Measurements from ENCODE around the gene SCLT1. TPM values are rescaled to one million over a fixed set of nuclear protein-coding genes. Genes with fewer than 3 reads are reported as not detected.

The SCLT1 gene
- total RNA-seq, 4 donors from 2014 or later = 12.9 to 28.6 (median 20.8) TPM

DNA sequence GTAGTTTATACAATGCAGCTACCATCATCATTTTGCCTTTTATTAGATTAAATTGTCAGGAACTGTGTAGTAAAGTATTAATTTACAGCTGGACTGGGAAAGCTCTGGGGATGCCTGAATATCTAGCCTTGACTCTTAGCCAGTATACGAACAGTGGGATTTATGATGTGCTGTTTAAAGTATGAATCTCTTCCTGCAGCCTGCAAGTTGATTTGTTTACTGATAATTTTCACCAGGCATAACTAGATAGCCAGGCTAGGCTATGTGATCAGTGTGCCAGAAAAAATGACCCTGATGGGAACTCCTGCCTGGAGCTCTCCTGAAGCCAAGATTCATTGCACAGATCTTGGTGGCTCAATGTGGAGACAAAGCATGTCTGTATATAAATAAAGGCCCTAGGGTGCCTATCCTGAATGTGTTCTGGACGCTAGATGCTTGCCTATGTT is 119.2 kb downstream of the SCLT1 start:
- H3K9me3 ChIP-seq = no peaks in the 10 kb centered on the region
- H3K4me1 ChIP-seq = no peaks in the 10 kb centered on the region
- WGBS, 2 donors = 70 to 78% methylated on average over 2 of the region's 2 CpGs
- no peaks in the 10 kb centered on the region for H3K27me3 ChIP-seq
- DNase-seq = no peak
- no peak overlapping the region for H3K27ac ChIP-seq
- H3K36me3 ChIP-seq = no peaks in the 10 kb centered on the region
- intact Hi-C loops (cut with DNase I) = no loop called here
- no peak for TF ChIP-seq POLR2A (IDR thresholded peaks at IDR 0.05)
- TF ChIP-seq, protein P1, sequence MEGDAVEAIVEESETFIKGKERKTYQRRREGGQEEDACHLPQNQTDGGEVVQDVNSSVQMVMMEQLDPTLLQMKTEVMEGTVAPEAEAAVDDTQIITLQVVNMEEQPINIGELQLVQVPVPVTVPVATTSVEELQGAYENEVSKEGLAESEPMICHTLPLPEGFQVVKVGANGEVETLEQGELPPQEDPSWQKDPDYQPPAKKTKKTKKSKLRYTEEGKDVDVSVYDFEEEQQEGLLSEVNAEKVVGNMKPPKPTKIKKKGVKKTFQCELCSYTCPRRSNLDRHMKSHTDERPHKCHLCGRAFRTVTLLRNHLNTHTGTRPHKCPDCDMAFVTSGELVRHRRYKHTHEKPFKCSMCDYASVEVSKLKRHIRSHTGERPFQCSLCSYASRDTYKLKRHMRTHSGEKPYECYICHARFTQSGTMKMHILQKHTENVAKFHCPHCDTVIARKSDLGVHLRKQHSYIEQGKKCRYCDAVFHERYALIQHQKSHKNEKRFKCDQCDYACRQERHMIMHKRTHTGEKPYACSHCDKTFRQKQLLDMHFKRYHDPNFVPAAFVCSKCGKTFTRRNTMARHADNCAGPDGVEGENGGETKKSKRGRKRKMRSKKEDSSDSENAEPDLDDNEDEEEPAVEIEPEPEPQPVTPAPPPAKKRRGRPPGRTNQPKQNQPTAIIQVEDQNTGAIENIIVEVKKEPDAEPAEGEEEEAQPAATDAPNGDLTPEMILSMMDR (IDR thresholded peaks at IDR 0.05) = no peak
- H3K4me3 ChIP-seq (replicated peaks in 1 of 3) = no peak overlapping the region

DNA sequence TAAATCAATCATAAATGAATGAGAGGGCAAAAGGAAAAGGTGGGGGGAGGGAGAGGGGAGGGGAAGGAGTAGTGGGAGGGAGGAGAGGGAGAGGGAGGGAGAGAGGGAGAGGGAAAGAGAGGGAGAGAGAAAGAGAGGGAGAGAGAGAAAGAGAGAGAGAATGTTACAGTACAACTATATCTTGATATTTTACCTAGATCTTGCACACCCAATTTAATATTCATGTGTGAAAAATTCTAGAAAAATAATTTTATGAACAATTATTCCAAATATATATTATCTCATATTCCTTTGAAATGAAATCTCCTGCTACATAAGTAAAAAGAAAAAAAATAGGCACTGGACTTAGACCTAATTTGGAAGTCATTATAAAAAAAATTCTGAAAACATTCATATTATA is 120.0 kb downstream of the SCLT1 start:
- no peak overlapping the region for H3K27ac ChIP-seq
- no peak for DNase-seq
- no peaks in the 10 kb centered on the region for H3K4me1 ChIP-seq
- intact Hi-C loops (cut with DNase I) = no loop called here
- no peaks in the 10 kb centered on the region for H3K9me3 ChIP-seq
- H3K36me3 ChIP-seq = no peaks in the 10 kb centered on the region
- no peaks in the 10 kb centered on the region for H3K27me3 ChIP-seq
- H3K4me3 ChIP-seq (replicated peaks in 1 of 3) = no peak overlapping the region
- no peak for TF ChIP-seq POLR2A (IDR thresholded peaks at IDR 0.05)
- TF ChIP-seq, protein P1 (IDR thresholded peaks at IDR 0.05) = no peak

DNA sequence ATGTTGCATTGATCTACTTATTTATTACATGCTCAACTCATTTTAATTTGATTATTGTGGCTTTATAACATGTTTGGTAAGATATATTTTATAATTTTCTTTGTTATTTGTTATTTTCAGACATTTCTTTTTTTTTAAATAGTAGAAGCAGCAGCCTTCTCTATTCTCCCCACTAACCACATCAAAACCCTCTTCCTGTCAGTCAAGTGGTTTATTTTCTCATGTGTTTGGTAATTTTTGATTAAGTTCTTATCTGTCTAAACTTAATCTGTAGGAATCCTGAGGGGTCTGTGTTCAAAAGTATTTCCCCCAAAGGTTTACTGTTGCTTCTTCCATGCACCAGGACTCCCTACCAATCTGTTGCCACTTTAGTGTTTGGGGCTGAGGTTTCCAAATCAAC is 131.9 kb downstream of the SCLT1 start:
- Histone ChIP-seq H3K27ac (no peak overlapping the region), H3K27me3 (no peaks in the 10 kb centered on the region), H3K9me3 (no peaks in the 10 kb centered on the region), H3K4me1 (no peaks in the 10 kb centered on the region), H3K4me3 (replicated peaks in 1 of 3) (no peak overlapping the region), H3K36me3 (no peaks in the 10 kb centered on the region)
- intact Hi-C loops (cut with DNase I) = no loop called here
- TF ChIP-seq, protein P1 (IDR thresholded peaks at IDR 0.05) = no peak
- TF ChIP-seq POLR2A (IDR thresholded peaks at IDR 0.05) = no peak
- DNase-seq = no peak

DNA sequence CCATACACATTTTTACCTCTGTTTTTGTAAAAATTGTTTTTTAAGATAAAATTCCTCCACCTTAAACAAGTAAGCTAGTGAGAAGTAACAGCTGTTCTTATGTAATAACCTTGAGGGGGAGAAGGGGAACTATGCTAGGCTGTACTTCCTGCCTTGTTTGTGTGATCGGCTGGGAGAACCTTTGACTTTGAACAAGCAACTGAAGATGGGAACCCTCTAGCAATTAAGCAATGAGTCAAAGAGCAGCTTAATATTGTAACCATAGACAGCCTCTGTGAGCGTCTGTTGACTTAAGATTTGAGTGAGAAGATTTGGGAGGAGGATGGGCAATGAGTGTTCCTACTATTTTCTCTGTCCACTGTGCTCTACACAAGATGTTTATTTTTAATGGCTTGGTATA is 135.1 kb downstream of the SCLT1 start:
- no peaks in the 10 kb centered on the region for H3K27me3 ChIP-seq
- TF ChIP-seq, protein P1 (IDR thresholded peaks at IDR 0.05) = no peak
- TF ChIP-seq POLR2A (IDR thresholded peaks at IDR 0.05) = no peak
- H3K27ac ChIP-seq = no peak overlapping the region
- no peaks in the 10 kb centered on the region for H3K36me3 ChIP-seq
- DNase-seq = no peak
- no peak overlapping the region for H3K4me3 ChIP-seq (replicated peaks in 1 of 3)
- H3K9me3 ChIP-seq = no peaks in the 10 kb centered on the region
- intact Hi-C loops (cut with DNase I) = no loop called here
- 60 to 78% methylated on average over 2 of the region's 2 CpGs for WGBS, 2 donors
- H3K4me1 ChIP-seq = no peaks in the 10 kb centered on the region

DNA sequence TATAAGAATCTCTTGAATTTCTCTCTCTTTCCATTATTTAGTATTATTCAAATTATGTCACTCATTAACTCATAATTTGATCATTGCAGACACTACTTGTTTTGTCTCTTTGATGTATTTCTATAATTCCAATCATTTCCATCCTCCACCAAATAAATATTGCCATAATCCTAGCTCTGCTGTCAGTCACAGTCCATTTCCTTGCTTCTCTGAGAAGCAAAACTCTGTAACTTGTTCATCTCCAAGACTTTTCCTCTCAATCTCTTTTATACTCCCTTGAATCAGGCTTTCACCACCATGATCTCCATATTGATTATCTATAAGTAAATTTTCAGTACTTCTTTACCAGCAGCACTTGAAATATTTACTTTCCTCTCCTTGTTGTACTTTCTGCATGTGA is 135.9 kb downstream of the SCLT1 start:
- intact Hi-C loops (cut with DNase I) = no loop called here
- H3K27ac ChIP-seq = no peak overlapping the region
- no peaks in the 10 kb centered on the region for H3K36me3 ChIP-seq
- no peak for TF ChIP-seq POLR2A (IDR thresholded peaks at IDR 0.05)
- TF ChIP-seq, protein P1 (IDR thresholded peaks at IDR 0.05) = no peak
- H3K4me1 ChIP-seq = no peaks in the 10 kb centered on the region
- DNase-seq = no peak
- H3K4me3 ChIP-seq (replicated peaks in 1 of 3) = no peak overlapping the region
- no peaks in the 10 kb centered on the region for H3K27me3 ChIP-seq
- H3K9me3 ChIP-seq = no peaks in the 10 kb centered on the region

All from thyroid gland (tissue), 4 donors.